WTC11 (cell line): ENCODE measurements around the gene CHCT1. TPM values are rescaled to one million over a fixed set of nuclear protein-coding genes. Genes with fewer than 3 reads are reported as not detected.

Experiments
- ATAC-seq: fragments of 200-7000 bp; cut with Tn5 transposase; 2 replicates; pipeline ENCODE4 v1.10.0; 2021; ENCODE audit warnings: mild to moderate bottlenecking, moderate library complexity
- CTCF ChIA-PET: fragments of 300-600 bp; sonication (Branson Sonifier 250); formaldehyde crosslinking; loops from one replicate; lab custom pipeline; 2021; ENCODE audit warnings: antibody characterized with exemption; lab: Charles Lee
- POLR2A ChIA-PET: fragments of 350-600 bp; sonication (Branson Sonifier 250); formaldehyde crosslinking; loops from one replicate; lab custom pipeline; 2021; ENCODE audit warnings: antibody characterized with exemption; lab: Charles Lee
- DNase-seq: peaks from one replicate; pipeline ENCODE4 v3.0.0; 2021; ENCODE audit warnings: low spot score
- H3K27ac Mint-ChIP-seq: 2 replicates; pipeline ENCODE4 v1.8.0; 2021; ENCODE audit warnings: mixed read lengths
- H3K27me3 Mint-ChIP-seq: 2 replicates; pipeline ENCODE4 v1.8.0; 2021; ENCODE audit warnings: low read depth, mild to moderate bottlenecking, moderate library complexity, mixed read lengths
- H3K36me3 Mint-ChIP-seq: 2 replicates; pipeline ENCODE4 v1.8.0; 2021; ENCODE audit warnings: mixed read lengths
- H3K4me1 Mint-ChIP-seq: 2 replicates; pipeline ENCODE4 v1.8.0; 2022; ENCODE audit warnings: mixed read lengths
- H3K4me3 Mint-ChIP-seq: 2 replicates; pipeline ENCODE4 v1.8.0; 2021; ENCODE audit warnings: mild to moderate bottlenecking, moderate library complexity, mixed read lengths
- H3K9me3 Mint-ChIP-seq: 2 replicates; pipeline ENCODE4 v1.8.0; 2021; ENCODE audit warnings: mixed read lengths
- CBFB ChIP-seq: sonication (generic); formaldehyde crosslinking; IDR thresholded peaks from 2 replicates; pipeline ENCODE4 v1.8.1; 2022; ENCODE audit warnings: mild to moderate bottlenecking, low read depth, missing genetic modification reagents
- CREB1 ChIP-seq: sonication (generic); formaldehyde crosslinking; IDR thresholded peaks from 2 replicates; pipeline ENCODE4 v1.8.0; 2023; ENCODE audit warnings: mild to moderate bottlenecking, missing genetic modification reagents
- CREM ChIP-seq: sonication (generic); formaldehyde crosslinking; IDR thresholded peaks from 2 replicates; pipeline ENCODE4 v1.8.1; 2022; ENCODE audit warnings: mild to moderate bottlenecking, missing genetic modification reagents, moderate library complexity
- FOXJ3 ChIP-seq: sonication (generic); formaldehyde crosslinking; IDR thresholded peaks from 2 replicates; pipeline ENCODE4 v1.9.0; 2021; ENCODE audit warnings: missing genetic modification reagents, mild to moderate bottlenecking, borderline replicate concordance
- GABPB1 ChIP-seq: sonication (generic); formaldehyde crosslinking; IDR thresholded peaks from 2 replicates; pipeline ENCODE4 v1.8.1; 2023; ENCODE audit warnings: mild to moderate bottlenecking, missing genetic modification reagents
- GRHL2 ChIP-seq: fragments of 250-450 bp; sonication (Bioruptor Pico); IDR thresholded peaks from 2 replicates; pipeline ENCODE4 v1.8.0; 2022; ENCODE audit warnings: mild to moderate bottlenecking, moderate library complexity; ENCODE audit not compliant: insufficient replicate concordance, severe bottlenecking
- MYBL2 ChIP-seq: sonication (generic); formaldehyde crosslinking; IDR thresholded peaks from 2 replicates; pipeline ENCODE4 v1.8.1; 2023; ENCODE audit warnings: mild to moderate bottlenecking, moderate library complexity, missing genetic modification reagents
- PRRX2 ChIP-seq: fragments of 250-450 bp; sonication (Bioruptor Pico); IDR thresholded peaks from 2 replicates; pipeline ENCODE4 v1.8.0; 2021; ENCODE audit warnings: mild to moderate bottlenecking
- RELA ChIP-seq: sonication (generic); formaldehyde crosslinking; IDR thresholded peaks from 2 replicates; pipeline ENCODE4 v1.8.1; 2022; ENCODE audit warnings: missing genetic modification reagents, mild to moderate bottlenecking, borderline replicate concordance
- TP53 ChIP-seq: sonication (generic); formaldehyde crosslinking; IDR thresholded peaks from 2 replicates; pipeline ENCODE4 v1.8.1; 2023; ENCODE audit warnings: mild to moderate bottlenecking, missing genetic modification reagents
- ZBTB21 ChIP-seq: sonication (generic); formaldehyde crosslinking; IDR thresholded peaks from 2 replicates; pipeline ENCODE4 v1.8.1; 2023; ENCODE audit warnings: mild to moderate bottlenecking, missing genetic modification reagents, borderline replicate concordance
- total RNA-seq: library from RNA; stranded (reverse); gene quantifications from 3 replicates; pipeline ENCODE4 v1.2.3, GENCODE V29; 2021
- TF ChIP-seq, protein P1 (sequence below): sonication (generic); formaldehyde crosslinking; conservative IDR thresholded peaks from 2 replicates; pipeline ENCODE4 v1.8.1; 2022; ENCODE audit warnings: mild to moderate bottlenecking, missing genetic modification reagents
- TF ChIP-seq, protein P2 (sequence below): sonication (generic); formaldehyde crosslinking; IDR thresholded peaks from 2 replicates; pipeline ENCODE4 v1.8.0; 2023; ENCODE audit warnings: missing genetic modification reagents
- TF ChIP-seq, protein P3 (sequence below): sonication (generic); formaldehyde crosslinking; IDR thresholded peaks from 2 replicates; pipeline ENCODE4 v1.8.0; 2023; ENCODE audit warnings: missing genetic modification reagents, mild to moderate bottlenecking, borderline replicate concordance
- TF ChIP-seq, protein P4 (sequence below): sonication (generic); formaldehyde crosslinking; IDR thresholded peaks from 2 replicates; pipeline ENCODE4 v1.8.0; 2023; ENCODE audit warnings: mild to moderate bottlenecking, missing genetic modification reagents
- TF ChIP-seq, protein P5 (sequence below): sonication (generic); formaldehyde crosslinking; IDR thresholded peaks from 2 replicates; pipeline ENCODE4 v1.8.1; 2023; ENCODE audit warnings: mild to moderate bottlenecking, missing genetic modification reagents, moderate library complexity
- TF ChIP-seq, protein P6 (sequence below): fragments of 250-450 bp; sonication (Bioruptor Pico); IDR thresholded peaks from 2 replicates; pipeline ENCODE4 v1.9.0; 2021; ENCODE audit warnings: moderate library complexity, mild to moderate bottlenecking, inconsistent platforms, borderline replicate concordance
- TF ChIP-seq, protein P7 (sequence below): fragments of 250-450 bp; sonication (Bioruptor Pico); IDR thresholded peaks from 2 replicates; pipeline ENCODE4 v1.8.0; 2021; ENCODE audit warnings: mild to moderate bottlenecking

CHCT1 gene
- total RNA-seq, 1 experiment from 2014 or later = not detected

DNA sequence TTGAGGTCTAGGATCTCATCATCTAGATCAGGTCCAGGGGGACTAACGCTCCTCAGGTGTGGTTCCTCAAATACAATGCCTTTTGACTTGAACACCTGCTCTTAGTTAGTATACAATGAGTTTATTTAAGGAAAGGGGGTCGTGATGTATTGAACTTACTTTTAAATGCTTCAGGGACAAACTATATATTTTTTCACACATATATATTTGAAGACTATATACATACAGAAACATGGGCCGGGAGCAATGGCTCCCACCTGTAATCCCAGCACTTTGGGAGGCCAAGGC is 18.8 kb upstream of the CHCT1 start (continued):
- TF ChIP-seq FOXJ3 (CRISPR knock-in tag) (no peak), CREB1 (CRISPR knock-in tag) (no peak), CBFB (CRISPR knock-in tag) (no peak)

DNA sequence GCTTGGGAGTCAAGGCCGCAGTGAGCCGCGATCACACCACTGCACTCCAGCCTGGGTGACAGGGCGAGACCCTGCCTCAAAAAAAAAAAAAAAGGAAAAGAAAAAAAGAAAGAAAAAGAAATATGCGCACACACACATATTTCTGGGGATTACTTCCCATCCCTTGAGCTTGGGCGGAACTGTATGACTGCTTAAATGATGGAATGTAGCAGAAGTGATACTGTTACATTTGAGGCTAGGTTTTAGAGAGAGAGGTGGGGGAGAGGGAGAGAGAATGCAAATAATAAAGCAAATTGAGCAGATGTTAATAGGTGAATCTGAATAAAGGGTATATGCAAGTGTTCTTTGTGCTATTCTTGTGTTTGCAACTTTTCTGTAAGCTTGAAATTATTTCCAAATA is 18.3 kb upstream of the CHCT1 start:
- ChIA-PET CTCF (interaction anchor here (0.9 to 2.8 kb wide), 3 partner anchors 17 to 173 kb away, joined by 3 to 15 read pairs (median 4); no protein-coding TSS in a partner anchor), POLR2A (interaction anchor here (0.7 kb wide), 1 partner anchor 75 kb away, joined by 3 read pairs; no protein-coding TSS in a partner anchor)
- DNase-seq = no peak
- H3K9me3 Mint-ChIP-seq = peaks cover 17% of the 10 kb centered on the region
- no peak overlapping the region for H3K27ac Mint-ChIP-seq
- no peak for ATAC-seq
- 0 out of 2 replicates have a peak, but pooled peaks cover 2% of the 10 kb centered on the region for H3K4me1 Mint-ChIP-seq
- no peaks in the 10 kb centered on the region; the same call in 1 of the 2 replicates for H3K27me3 Mint-ChIP-seq
- no peak for TF ChIP-seq MYBL2 (CRISPR knock-in tag)
- TF ChIP-seq GABPB1 (CRISPR knock-in tag) = no peak
- no peak for TF ChIP-seq CREM (CRISPR knock-in tag)
- TF ChIP-seq, protein P1, sequence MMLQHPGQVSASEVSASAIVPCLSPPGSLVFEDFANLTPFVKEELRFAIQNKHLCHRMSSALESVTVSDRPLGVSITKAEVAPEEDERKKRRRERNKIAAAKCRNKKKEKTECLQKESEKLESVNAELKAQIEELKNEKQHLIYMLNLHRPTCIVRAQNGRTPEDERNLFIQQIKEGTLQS (CRISPR knock-in tag) = no peak
- TF ChIP-seq GRHL2 = no peak
- TF ChIP-seq TP53 (CRISPR knock-in tag) = no peak
- TF ChIP-seq PRRX2 (CRISPR knock-in tag) = no peak
- no peak overlapping the region for H3K4me3 Mint-ChIP-seq
- peaks cover 3% of the 10 kb centered on the region; the same call in 1 of the 2 replicates for H3K36me3 Mint-ChIP-seq

DNA sequence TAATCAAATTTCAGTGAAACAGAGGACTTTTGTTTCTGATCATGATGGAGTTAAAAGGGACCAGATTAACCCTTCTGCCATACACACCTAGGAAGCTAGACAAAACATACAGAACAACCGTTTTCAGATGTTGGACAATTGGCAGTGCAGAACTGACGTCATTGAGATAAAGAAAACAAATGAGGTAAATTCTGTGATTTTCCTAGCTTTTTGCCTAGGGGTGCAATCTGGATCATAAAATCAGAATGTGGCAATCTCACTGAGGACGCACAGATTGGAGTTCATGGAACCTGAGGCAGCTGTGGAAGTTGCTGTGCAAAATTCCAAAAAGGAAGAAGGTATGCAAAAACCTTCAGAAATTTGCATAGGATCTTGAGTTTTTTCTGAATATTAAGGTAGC is 15.4 kb upstream of the CHCT1 start:
- peaks cover 15% of the 10 kb centered on the region; the same call in 1 of the 2 replicates for H3K36me3 Mint-ChIP-seq
- POLR2A ChIA-PET = interaction anchor here (0.6 kb wide), 1 partner anchor 11 kb away, joined by 4 read pairs; no protein-coding TSS in a partner anchor
- no peak for TF ChIP-seq CBFB (CRISPR knock-in tag)
- TF ChIP-seq, all 79 proteins: peak for 0

DNA sequence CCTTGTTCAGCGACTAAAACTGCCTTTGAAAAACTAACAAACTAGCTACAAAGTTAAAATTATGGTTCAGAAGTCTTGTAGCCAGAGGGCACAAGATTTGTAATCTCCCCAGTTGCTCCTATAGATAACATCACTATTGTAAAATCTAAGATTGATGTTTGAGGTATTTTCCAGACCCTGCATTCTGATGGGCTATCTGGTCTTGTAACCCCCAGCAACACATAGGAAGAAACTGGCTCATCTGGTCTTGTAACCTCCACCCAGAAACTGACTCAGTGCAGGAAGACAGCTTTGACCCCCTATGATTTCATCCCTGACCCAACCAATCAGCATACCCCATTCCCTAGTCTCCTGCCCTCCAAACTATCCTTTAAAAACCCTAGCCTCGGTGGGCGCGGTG is 12.3 kb upstream of the CHCT1 start:
- peaks cover 15% of the 10 kb centered on the region; the same call in 1 of the 2 replicates for H3K36me3 Mint-ChIP-seq
- no peak overlapping the region for H3K27ac Mint-ChIP-seq
- ChIA-PET POLR2A (no interaction called here), CTCF (no interaction called here)
- H3K4me3 Mint-ChIP-seq = no peak overlapping the region
- ATAC-seq (no peak), DNase-seq (no peak)
- H3K9me3 Mint-ChIP-seq = peaks cover 32% of the 10 kb centered on the region
- H3K27me3 Mint-ChIP-seq = no peaks in the 10 kb centered on the region; the same call in 1 of the 2 replicates
- no peaks in the 10 kb centered on the region for H3K4me1 Mint-ChIP-seq
- TF ChIP-seq, protein P2, sequence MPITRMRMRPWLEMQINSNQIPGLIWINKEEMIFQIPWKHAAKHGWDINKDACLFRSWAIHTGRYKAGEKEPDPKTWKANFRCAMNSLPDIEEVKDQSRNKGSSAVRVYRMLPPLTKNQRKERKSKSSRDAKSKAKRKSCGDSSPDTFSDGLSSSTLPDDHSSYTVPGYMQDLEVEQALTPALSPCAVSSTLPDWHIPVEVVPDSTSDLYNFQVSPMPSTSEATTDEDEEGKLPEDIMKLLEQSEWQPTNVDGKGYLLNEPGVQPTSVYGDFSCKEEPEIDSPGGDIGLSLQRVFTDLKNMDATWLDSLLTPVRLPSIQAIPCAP (CRISPR knock-in tag) = no peak
- TF ChIP-seq, protein P3, sequence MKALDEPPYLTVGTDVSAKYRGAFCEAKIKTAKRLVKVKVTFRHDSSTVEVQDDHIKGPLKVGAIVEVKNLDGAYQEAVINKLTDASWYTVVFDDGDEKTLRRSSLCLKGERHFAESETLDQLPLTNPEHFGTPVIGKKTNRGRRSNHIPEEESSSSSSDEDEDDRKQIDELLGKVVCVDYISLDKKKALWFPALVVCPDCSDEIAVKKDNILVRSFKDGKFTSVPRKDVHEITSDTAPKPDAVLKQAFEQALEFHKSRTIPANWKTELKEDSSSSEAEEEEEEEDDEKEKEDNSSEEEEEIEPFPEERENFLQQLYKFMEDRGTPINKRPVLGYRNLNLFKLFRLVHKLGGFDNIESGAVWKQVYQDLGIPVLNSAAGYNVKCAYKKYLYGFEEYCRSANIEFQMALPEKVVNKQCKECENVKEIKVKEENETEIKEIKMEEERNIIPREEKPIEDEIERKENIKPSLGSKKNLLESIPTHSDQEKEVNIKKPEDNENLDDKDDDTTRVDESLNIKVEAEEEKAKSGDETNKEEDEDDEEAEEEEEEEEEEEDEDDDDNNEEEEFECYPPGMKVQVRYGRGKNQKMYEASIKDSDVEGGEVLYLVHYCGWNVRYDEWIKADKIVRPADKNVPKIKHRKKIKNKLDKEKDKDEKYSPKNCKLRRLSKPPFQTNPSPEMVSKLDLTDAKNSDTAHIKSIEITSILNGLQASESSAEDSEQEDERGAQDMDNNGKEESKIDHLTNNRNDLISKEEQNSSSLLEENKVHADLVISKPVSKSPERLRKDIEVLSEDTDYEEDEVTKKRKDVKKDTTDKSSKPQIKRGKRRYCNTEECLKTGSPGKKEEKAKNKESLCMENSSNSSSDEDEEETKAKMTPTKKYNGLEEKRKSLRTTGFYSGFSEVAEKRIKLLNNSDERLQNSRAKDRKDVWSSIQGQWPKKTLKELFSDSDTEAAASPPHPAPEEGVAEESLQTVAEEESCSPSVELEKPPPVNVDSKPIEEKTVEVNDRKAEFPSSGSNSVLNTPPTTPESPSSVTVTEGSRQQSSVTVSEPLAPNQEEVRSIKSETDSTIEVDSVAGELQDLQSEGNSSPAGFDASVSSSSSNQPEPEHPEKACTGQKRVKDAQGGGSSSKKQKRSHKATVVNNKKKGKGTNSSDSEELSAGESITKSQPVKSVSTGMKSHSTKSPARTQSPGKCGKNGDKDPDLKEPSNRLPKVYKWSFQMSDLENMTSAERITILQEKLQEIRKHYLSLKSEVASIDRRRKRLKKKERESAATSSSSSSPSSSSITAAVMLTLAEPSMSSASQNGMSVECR (CRISPR knock-in tag) = no peak
- TF ChIP-seq ZBTB21 (CRISPR knock-in tag) (no peak), RELA (CRISPR knock-in tag) (no peak), FOXJ3 (CRISPR knock-in tag) (no peak), GABPB1 (CRISPR knock-in tag) (no peak)
- TF ChIP-seq, protein P4, sequence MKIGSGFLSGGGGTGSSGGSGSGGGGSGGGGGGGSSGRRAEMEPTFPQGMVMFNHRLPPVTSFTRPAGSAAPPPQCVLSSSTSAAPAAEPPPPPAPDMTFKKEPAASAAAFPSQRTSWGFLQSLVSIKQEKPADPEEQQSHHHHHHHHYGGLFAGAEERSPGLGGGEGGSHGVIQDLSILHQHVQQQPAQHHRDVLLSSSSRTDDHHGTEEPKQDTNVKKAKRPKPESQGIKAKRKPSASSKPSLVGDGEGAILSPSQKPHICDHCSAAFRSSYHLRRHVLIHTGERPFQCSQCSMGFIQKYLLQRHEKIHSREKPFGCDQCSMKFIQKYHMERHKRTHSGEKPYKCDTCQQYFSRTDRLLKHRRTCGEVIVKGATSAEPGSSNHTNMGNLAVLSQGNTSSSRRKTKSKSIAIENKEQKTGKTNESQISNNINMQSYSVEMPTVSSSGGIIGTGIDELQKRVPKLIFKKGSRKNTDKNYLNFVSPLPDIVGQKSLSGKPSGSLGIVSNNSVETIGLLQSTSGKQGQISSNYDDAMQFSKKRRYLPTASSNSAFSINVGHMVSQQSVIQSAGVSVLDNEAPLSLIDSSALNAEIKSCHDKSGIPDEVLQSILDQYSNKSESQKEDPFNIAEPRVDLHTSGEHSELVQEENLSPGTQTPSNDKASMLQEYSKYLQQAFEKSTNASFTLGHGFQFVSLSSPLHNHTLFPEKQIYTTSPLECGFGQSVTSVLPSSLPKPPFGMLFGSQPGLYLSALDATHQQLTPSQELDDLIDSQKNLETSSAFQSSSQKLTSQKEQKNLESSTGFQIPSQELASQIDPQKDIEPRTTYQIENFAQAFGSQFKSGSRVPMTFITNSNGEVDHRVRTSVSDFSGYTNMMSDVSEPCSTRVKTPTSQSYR (CRISPR knock-in tag) = no peak
- TF ChIP-seq, protein P5, sequence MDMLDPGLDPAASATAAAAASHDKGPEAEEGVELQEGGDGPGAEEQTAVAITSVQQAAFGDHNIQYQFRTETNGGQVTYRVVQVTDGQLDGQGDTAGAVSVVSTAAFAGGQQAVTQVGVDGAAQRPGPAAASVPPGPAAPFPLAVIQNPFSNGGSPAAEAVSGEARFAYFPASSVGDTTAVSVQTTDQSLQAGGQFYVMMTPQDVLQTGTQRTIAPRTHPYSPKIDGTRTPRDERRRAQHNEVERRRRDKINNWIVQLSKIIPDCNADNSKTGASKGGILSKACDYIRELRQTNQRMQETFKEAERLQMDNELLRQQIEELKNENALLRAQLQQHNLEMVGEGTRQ (CRISPR knock-in tag) = no peak
- TF ChIP-seq, protein P6, sequence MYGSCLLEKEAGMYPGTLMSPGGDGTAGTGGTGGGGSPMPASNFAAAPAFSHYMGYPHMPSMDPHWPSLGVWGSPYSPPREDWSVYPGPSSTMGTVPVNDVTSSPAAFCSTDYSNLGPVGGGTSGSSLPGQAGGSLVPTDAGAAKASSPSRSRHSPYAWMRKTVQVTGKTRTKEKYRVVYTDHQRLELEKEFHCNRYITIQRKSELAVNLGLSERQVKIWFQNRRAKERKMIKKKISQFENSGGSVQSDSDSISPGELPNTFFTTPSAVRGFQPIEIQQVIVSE (CRISPR knock-in tag) = no peak
- TF ChIP-seq, protein P7, sequence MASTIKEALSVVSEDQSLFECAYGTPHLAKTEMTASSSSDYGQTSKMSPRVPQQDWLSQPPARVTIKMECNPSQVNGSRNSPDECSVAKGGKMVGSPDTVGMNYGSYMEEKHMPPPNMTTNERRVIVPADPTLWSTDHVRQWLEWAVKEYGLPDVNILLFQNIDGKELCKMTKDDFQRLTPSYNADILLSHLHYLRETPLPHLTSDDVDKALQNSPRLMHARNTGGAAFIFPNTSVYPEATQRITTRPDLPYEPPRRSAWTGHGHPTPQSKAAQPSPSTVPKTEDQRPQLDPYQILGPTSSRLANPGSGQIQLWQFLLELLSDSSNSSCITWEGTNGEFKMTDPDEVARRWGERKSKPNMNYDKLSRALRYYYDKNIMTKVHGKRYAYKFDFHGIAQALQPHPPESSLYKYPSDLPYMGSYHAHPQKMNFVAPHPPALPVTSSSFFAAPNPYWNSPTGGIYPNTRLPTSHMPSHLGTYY (CRISPR knock-in tag) = no peak

More for the DNA sequence above, 15.4 kb upstream of the CHCT1 start:
- DNase-seq = no peak
- ATAC-seq = no peak
- no peak overlapping the region for H3K4me3 Mint-ChIP-seq
- CTCF ChIA-PET = no interaction called here
- peaks cover 32% of the 10 kb centered on the region for H3K9me3 Mint-ChIP-seq
- 0 out of 2 replicates have a peak, but pooled peaks cover 2% of the 10 kb centered on the region for H3K4me1 Mint-ChIP-seq
- H3K27ac Mint-ChIP-seq = no peak overlapping the region
- no peaks in the 10 kb centered on the region; the same call in 1 of the 2 replicates for H3K27me3 Mint-ChIP-seq
